DOHH2 (cell line): ENCODE results near the gene RCOR2.

ENCODE experiments used
- EZH2phosphoT487 ChIP-seq: fragments of 200-600 bp; sonication (generic); IDR thresholded peaks from 2 replicates; pipeline ENCODE4 v1.6.1; 2017; ENCODE audit warnings: borderline replicate concordance, mild to moderate bottlenecking, antibody characterized with exemption, low read length, moderate library complexity, mixed read lengths
- TF ChIP-seq, protein P1 (sequence below): fragments of 200-600 bp; sonication (generic); IDR thresholded peaks from one replicate; pipeline ENCODE4 v1.5.1; 2014; ENCODE audit warnings: antibody characterized with exemption, mild to moderate bottlenecking, low read depth, low read length; ENCODE audit not compliant: poor library complexity, severe bottlenecking

DNA sequence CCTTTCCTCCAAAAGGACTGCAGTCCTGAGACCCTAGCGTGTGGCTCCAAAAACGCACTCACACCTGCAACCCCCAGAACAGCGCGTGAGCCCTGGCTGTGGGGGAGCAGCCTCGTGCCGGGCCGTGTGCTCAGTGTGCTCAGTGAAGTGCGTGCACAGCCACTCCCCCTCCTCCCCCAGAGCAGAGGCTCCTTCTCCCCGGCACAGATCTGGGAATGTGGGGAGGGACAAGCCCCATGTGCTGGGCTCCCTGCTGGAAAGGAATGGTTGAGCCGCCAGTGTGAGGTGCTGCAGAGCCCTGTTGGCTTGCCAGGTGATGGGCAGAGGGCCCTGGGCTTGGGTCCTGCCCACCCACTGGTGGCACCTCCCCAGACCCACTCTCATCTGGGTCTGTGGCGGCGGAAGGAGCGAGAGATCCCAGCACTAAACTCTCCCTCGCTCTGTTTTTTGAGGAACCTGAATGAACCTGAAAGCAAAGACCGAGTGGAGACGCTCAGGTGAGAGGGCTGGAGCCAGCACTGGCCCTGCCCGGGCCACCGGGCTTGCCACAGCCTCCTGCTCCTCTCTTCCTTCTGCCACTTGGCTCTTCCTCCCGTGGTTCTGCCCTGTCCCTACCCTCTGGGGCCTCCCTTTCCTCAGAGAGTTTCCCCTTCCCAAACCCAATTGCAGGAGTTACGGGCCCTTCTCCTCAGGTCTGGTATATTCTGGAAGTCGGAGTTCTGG is 9.0 kb downstream of the RCOR2 start:
- TF ChIP-seq, protein P1, sequence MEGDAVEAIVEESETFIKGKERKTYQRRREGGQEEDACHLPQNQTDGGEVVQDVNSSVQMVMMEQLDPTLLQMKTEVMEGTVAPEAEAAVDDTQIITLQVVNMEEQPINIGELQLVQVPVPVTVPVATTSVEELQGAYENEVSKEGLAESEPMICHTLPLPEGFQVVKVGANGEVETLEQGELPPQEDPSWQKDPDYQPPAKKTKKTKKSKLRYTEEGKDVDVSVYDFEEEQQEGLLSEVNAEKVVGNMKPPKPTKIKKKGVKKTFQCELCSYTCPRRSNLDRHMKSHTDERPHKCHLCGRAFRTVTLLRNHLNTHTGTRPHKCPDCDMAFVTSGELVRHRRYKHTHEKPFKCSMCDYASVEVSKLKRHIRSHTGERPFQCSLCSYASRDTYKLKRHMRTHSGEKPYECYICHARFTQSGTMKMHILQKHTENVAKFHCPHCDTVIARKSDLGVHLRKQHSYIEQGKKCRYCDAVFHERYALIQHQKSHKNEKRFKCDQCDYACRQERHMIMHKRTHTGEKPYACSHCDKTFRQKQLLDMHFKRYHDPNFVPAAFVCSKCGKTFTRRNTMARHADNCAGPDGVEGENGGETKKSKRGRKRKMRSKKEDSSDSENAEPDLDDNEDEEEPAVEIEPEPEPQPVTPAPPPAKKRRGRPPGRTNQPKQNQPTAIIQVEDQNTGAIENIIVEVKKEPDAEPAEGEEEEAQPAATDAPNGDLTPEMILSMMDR, result no peak
- TF ChIP-seq EZH2phosphoT487, result no peak
